Measurements from ENCODE around the gene NFATC3.

The NFATC3 gene

DNA sequence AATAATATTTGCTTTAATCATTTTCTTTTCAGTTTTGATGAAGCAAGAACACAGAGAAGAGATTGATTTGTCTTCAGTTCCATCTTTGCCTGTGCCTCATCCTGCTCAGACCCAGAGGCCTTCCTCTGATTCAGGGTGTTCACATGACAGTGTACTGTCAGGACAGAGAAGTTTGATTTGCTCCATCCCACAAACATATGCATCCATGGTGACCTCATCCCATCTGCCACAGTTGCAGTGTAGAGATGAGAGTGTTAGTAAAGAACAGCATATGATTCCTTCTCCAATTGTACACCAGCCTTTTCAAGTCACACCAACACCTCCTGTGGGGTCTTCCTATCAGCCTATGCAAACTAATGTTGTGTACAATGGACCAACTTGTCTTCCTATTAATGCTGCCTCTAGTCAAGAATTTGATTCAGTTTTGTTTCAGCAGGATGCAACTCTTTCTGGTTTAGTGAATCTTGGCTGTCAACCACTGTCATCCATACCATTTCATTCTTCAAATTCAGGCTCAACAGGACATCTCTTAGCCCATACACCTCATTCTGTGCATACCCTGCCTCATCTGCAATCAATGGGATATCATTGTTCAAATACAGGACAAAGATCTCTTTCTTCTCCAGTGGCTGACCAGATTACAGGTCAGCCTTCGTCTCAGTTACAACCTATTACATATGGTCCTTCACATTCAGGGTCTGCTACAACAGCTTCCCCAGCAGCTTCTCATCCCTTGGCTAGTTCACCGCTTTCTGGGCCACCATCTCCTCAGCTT is 105.8 kb downstream of the NFATC3 start:
- FAIRE-seq = no peak

- FAIRE-seq = no peak
Observed at GRCh38 chr16:68194251-68194650, 109.1 kb downstream of the NFATC3 start.

GRCh38 chr16:68197250-68197649 is 112.1 kb downstream of the NFATC3 start:
- no peak for FAIRE-seq

DNA sequence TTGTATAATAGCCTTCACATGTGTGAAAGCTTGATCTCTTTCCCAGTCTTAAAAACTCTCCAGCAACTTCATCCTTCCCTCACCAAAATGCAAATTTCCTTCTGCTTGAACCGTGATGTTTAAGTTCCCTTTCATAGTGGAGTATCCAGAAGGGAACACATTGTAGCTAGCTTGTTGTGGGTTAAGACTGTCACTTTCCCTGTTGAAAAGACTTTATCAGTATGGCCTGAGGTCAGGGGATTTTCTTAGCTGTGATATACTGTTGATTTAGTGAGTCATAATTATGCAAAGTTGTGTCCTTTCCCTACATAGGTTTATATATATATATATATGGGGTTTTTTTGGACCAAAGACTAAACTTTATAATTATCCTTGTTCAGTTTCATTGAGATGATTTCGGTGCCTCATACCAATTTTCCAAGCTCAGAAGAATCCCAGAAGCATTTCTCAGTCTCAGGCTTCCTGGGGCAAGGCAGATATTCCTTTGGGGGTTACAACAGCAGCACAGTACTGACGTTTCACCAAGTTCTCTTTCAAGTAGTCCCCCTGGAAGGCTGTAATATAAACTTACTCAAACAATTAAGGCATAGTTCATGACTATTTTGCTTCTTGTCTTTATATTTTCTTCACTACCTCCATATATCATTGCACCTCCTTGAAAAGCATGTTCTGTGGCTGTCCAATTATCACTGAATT is 115.1 kb downstream of the NFATC3 start:
- FAIRE-seq = no peak

DNA sequence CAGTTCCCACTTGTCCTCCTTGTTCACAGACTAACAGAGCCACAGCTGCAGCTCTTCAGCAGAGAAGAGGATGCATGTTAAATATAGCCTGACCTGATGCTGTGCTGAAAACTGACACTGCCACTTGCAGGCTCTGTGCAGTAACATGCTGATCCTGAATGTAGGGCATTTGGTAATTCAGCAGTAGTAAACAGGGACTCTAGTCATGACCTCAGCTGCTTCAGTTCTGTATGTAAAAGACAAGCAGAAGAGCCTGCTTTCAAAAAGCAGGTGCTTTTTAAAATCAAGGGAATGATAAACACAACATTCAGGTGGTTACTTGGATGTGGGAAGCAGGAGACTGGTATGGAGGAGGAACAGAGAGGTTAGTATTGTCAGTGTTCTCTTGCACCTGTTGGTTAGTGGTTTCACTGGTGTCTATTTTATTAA is 116.9 kb downstream of the NFATC3 start:
- no peak for FAIRE-seq

GRCh38 chr16:68206245-68206644 is 121.1 kb downstream of the NFATC3 start:
- FAIRE-seq = no peak

DNA sequence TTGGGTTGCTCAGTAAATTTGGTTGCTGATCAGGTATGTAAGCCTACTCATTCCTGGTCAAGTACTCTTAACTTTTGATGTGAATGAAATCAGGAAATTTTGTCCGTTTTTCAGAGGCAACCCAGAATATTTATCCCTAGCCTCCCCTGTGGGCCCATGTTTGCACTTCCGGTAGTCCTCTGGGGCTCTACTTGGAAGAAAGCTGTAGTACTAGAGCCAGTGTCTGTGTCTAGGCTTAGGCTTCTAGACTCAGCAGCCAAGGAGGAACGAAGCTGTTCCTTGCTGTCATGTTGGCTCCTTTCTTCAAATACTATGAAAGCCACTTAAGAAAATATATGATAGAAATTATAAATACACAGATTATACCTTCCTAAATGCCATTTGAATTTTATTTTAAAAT is 129.6 kb downstream of the NFATC3 start:
- no peak for FAIRE-seq

DNA sequence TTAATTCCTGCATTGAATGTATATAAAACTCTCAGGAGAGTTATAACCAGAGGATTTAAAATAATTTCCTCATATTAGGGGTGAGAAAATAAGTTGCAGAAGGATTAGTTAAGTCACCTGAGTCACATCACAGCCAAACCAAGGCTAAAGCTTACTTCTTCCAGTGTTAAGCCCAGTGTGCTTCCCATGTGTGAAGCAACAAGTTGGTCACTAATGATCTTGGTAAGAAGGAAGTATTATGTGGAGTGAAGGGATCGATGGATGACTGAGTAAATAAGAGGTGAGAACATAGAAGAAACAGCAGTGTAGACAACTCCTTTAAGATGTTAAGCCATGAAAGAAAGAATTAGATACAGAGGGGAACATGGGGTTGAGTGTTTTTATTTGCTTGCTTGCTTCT is 130.1 kb downstream of the NFATC3 start:
- FAIRE-seq = no peak

- no peak for FAIRE-seq
Observed at GRCh38 chr16:68216240-68216639, 131.1 kb downstream of the NFATC3 start.

DNA sequence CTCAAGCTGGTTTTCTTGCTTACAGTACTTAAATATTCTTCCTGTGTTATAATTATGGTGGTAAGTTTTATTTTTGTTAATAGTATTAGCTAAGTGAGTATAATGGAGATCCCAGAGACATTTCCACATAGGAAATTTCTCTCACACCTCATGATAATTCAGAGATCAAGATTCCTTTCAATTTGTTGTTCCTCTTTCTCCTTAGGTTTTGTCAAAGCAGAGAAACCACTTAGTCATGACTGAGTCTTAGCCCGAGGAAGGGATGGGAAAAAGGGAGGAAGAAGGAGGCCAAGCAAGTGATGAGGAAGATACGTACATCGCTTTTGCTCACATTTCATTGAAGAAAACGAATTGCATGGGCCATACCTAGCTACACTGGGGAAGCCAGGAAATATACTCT is 132.3 kb downstream of the NFATC3 start:
- no peak for FAIRE-seq

- no peak for FAIRE-seq
Observed at GRCh38 chr16:68219725-68220351, 134.7 kb downstream of the NFATC3 start.

DNA sequence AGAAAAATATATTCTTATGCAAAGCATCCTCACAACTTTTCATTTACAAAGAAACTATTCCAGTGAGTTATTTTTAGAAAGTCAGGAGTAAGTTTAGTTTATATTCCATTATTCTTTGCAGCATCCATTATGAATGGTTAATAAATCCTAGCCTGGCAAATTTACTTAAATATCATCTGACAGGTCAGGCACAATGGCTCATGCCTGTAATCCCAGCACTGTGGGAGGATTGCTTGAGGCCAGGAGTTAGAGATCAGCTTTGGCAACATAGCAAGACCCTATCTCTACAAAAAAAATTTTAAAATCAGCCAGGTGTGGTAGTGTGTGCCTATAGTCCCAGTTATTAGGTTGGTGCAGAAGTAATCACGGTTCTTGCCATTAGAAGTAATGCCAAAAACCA is 137.9 kb downstream of the NFATC3 start:
- no peak for FAIRE-seq

DNA sequence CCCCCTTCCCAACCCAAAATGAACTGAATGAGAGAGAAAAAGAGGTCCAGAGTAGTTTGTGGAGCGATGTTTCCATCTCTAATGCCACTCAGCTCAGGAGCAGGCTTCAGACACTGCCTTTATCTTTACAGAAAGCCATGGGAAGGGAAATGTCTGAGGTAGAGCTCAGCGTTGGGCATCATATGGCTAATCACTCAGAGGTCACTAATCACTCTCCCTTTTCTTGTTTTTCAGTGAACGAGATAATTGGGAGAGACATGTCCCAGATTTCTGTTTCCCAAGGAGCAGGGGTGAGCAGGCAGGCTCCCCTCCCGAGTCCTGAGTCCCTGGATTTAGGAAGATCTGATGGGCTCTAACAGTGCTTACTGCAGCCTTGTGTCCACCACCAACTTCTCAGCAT is 140.9 kb downstream of the NFATC3 start:
- FAIRE-seq = no peak

GRCh38 chr16:68227183-68227793 is 142.1 kb downstream of the NFATC3 start:
- no peak for FAIRE-seq

DNA sequence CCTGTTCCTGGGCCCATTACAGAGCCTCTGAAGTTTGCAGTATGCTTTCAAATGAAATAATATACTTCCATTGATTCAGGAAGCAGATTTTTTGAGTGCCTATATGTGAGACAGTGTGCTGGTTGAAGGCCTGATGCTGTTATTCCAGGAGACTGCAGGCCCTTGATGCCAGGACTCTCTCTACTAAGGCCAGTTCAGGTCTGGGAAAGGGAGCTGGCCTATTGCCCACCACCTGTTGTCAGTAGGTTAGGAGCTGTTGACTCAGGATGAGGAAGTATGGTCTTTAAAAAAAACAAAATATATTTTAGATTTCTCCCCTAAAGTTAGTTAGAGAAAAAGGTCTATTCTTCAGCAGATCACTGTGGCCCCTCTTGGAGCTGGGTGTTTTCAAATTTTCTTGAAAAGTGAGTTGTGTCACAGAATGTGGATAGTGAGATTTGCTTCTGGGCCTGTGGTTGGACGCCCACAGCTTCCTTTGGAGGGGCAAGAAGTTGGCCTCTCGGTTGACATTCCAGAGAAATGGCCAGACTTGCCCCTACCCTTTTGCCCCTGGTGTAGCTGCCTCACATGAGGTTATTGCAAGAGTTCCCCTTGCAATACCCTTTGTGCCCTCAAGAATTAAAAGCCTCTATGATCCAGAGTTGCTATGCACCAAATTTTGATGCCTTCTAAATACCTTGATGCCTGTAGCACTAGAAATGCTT is 142.8 kb downstream of the NFATC3 start:
- FAIRE-seq = no peak

GRCh38 chr16:68228652-68229051 is 143.5 kb downstream of the NFATC3 start:
- no peak for FAIRE-seq

DNA sequence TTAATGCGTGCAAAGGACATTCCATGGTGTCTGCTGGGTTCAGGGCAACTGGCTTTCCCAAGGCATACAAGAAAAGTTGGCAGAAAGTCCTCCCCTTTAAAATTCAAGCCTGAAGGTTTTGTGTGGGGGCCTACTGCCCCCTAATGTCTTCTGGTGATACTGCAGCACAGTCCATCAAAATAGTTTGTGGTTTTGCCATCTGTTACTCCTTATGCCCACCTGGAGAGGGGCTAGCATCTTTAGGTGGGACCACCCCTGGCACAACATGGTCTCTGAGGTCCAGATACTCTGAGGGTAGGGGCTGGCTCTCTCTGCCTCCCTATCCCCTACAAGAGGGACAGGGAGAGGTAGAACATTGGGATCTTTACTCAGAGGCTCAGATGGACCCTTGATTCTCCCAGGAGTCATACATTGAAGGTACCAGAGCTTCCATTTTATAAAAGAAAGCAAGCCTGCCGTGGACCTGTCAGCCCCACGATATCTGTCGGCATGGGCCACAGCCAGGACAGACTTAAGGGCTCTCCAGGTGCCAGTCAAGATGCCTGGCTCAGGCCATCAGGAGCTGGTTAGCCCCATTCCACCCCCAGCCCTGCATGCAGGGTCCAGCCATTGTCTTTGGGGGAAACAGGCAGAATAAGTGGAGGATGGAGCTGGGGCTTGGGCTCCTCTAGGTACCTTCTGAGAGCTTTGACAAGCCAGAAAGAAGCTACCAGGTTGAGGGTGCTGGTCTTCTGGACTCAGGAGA is 144.4 kb downstream of the NFATC3 start:
- FAIRE-seq = peak; percentile 78

GRCh38 chr16:68230176-68230571 is 145.0 kb downstream of the NFATC3 start:
- FAIRE-seq = no peak

GRCh38 chr16:68230956-68231355 is 145.8 kb downstream of the NFATC3 start:
- FAIRE-seq = no peak

GRCh38 chr16:68231384-68232136 is 146.4 kb downstream of the NFATC3 start:
- no peak for FAIRE-seq

GRCh38 chr16:68232335-68232734 is 147.2 kb downstream of the NFATC3 start:
- FAIRE-seq = no peak
